Prostate gland (tissue), 2 donors: ENCODE measurements around the gene CCDC174. TPM values are rescaled to one million over a fixed set of nuclear protein-coding genes. Genes with fewer than 3 reads are reported as not detected.

Source experiments
- DNase-seq: peaks from one replicate; pipeline ENCODE4 v3.0.0-alpha.2; 2019; ENCODE audit warnings: low spot score
- H3K27ac ChIP-seq, 2 donors: fragments of 200-600 bp; sonication (generic); 2 replicates each; pipeline ENCODE4 v1.5.1; 2017 to 2019
- H3K27me3 ChIP-seq: fragments of 200-600 bp; sonication (generic); replicated peaks from 2 replicates; pipeline ENCODE4 v1.5.1; 2019; ENCODE audit not compliant: insufficient read depth
- H3K36me3 ChIP-seq, 2 donors: fragments of 200-600 bp; sonication (generic); 1 replicate in 1 of 2; 2 replicates in 1 of 2; pipeline versions ENCODE4 v1.5.1 to v1.8.1; 2017 to 2019
- H3K4me1 ChIP-seq: fragments of 200-600 bp; sonication (generic); replicated peaks from 2 replicates; pipeline ENCODE4 v1.5.1; 2019
- H3K4me3 ChIP-seq, 2 donors: fragments of 200-600 bp; sonication (generic); 2 replicates each; pipeline ENCODE4 v1.5.1; 2017 to 2019
- H3K9me3 ChIP-seq: fragments of 200-600 bp; sonication (generic); 2 replicates; pipeline ENCODE4 v1.5.1; 2017
- CTCF ChIP-seq, 4 experiments: fragments of 200-600 bp in 2 of 4; fragments of 450-650 bp in 2 of 4; sonication (generic) in 2 of 4; IDR thresholded peaks; 1 replicate in 3 of 4; 2 replicates in 1 of 4; pipeline ENCODE4 v1.5.1; 2016 to 2019; ENCODE audit warnings: antibody characterized with exemption in 4 of 4, mild to moderate bottlenecking in 2 of 4, moderate library complexity in 2 of 4
- POLR2A ChIP-seq: fragments of 450-650 bp; IDR thresholded peaks from one replicate; pipeline ENCODE4 v1.6.1; 2016; ENCODE audit warnings: antibody characterized with exemption, mild to moderate bottlenecking
- POLR2AphosphoS5 ChIP-seq: sonication (generic); formaldehyde crosslinking; IDR thresholded peaks from one replicate; pipeline ENCODE4 v1.6.1; 2017; ENCODE audit warnings: antibody characterized with exemption
- WGBS: methylation state at CpG from one replicate; pipeline ENCODE4 v1.1.5; 2018; 5-methylcytosine and 5-hydroxymethylcytosine counted together
- intact Hi-C: fragments of 100-400 bp; cut with DNase I; formaldehyde crosslinking; loops from one replicate; pipeline ENCODE4 v1.14.2; 2022
- total RNA-seq, 2 donors: library from RNA; depleted of rRNA; stranded (reverse); fragments of >200 nt; gene quantifications; one replicate each; pipeline ENCODE4 v1.1.0, GENCODE V29; 2016

Gene CCDC174
- total RNA-seq, 2 donors from 2014 or later = 12.3 to 25.2 TPM

- Histone ChIP-seq H3K9me3 (no peaks in the 10 kb centered on the region), H3K4me3 (no peak overlapping the region), H3K27ac (no peak overlapping the region), H3K4me1 (no peaks in the 10 kb centered on the region), H3K36me3 (no peaks in the 10 kb centered on the region), H3K27me3 (no peaks in the 10 kb centered on the region)
- intact Hi-C loops = no loop called here
- whole genome bisulfite sequencing = 44% methylated on average over 1 of the region's 1 CpG
- no peak for TF ChIP-seq POLR2AphosphoS5
- TF ChIP-seq CTCF (IDR thresholded peaks at IDR 0.05) = no peak
- TF ChIP-seq POLR2A = no peak
- DNase-seq = no peak
Observed at GRCh38 chr3:14716591-14716990, 65.0 kb downstream of the CCDC174 start.

- no peak overlapping the region for H3K4me3 ChIP-seq
- no peaks in the 10 kb centered on the region for H3K9me3 ChIP-seq
- no peaks in the 10 kb centered on the region for H3K4me1 ChIP-seq
- H3K27me3 ChIP-seq = no peaks in the 10 kb centered on the region
- no peak for TF ChIP-seq CTCF (IDR thresholded peaks at IDR 0.05)
- no peak for TF ChIP-seq POLR2AphosphoS5
- no peak for TF ChIP-seq POLR2A
- no peak overlapping the region for H3K27ac ChIP-seq
- no peak for DNase-seq
- intact Hi-C loops = no loop called here
- no peaks in the 10 kb centered on the region for H3K36me3 ChIP-seq
- WGBS = 24% methylated on average over 1 of the region's 1 CpG
Observed at GRCh38 chr3:14717307-14717706, 65.7 kb downstream of the CCDC174 start.

GRCh38 chr3:14718539-14718938 lies 67.0 kb downstream of the CCDC174 start:
- Histone ChIP-seq H3K27ac (no peak overlapping the region), H3K4me3 (no peak overlapping the region), H3K9me3 (no peaks in the 10 kb centered on the region), H3K27me3 (no peaks in the 10 kb centered on the region), H3K4me1 (no peaks in the 10 kb centered on the region), H3K36me3 (no peaks in the 10 kb centered on the region)
- no peak for DNase-seq
- TF ChIP-seq POLR2AphosphoS5 (no peak), POLR2A (no peak), CTCF (IDR thresholded peaks at IDR 0.05) (no peak)
- intact Hi-C loops = no loop called here
- 89% methylated on average over 2 of the region's 2 CpGs for WGBS

GRCh38 chr3:14719006-14719405 lies 67.4 kb downstream of the CCDC174 start:
- no peak overlapping the region for H3K4me3 ChIP-seq
- intact Hi-C loops = no loop called here
- no peaks in the 10 kb centered on the region for H3K4me1 ChIP-seq
- WGBS = 92% methylated on average over 2 of the region's 2 CpGs
- no peaks in the 10 kb centered on the region for H3K9me3 ChIP-seq
- DNase-seq = no peak
- no peaks in the 10 kb centered on the region for H3K27me3 ChIP-seq
- H3K27ac ChIP-seq = no peak overlapping the region
- no peak for TF ChIP-seq POLR2AphosphoS5
- no peak for TF ChIP-seq POLR2A
- TF ChIP-seq CTCF (IDR thresholded peaks at IDR 0.05) = no peak
- no peaks in the 10 kb centered on the region for H3K36me3 ChIP-seq

- Histone ChIP-seq H3K4me3 (no peak overlapping the region), H3K9me3 (no peaks in the 10 kb centered on the region), H3K27me3 (no peaks in the 10 kb centered on the region), H3K4me1 (no peaks in the 10 kb centered on the region), H3K36me3 (no peaks in the 10 kb centered on the region), H3K27ac (no peak overlapping the region)
- intact Hi-C loops = no loop called here
- DNase-seq = no peak
- TF ChIP-seq CTCF (IDR thresholded peaks at IDR 0.05) = no peak
- TF ChIP-seq POLR2AphosphoS5 = no peak
- TF ChIP-seq POLR2A = no peak
- WGBS = 89% methylated on average over 8 of the region's 8 CpGs
Observed at GRCh38 chr3:14721126-14721864, 69.7 kb downstream of the CCDC174 start.
